HEK293 (cell line): ENCODE results near the gene NAALADL2.

ENCODE experiments used
- ATF2 ChIP-seq: fragments of 450-650 bp; formaldehyde crosslinking; IDR thresholded peaks from 2 replicates; pipeline ENCODE4 v1.5.1; 2016; ENCODE audit warnings: missing biosample characterization, missing genetic modification characterization, low read depth
- TRIM28 ChIP-seq: IDR thresholded peaks from 2 replicates; pipeline ENCODE4 v1.6.1; 2011; ENCODE audit warnings: low read length, control low read depth, borderline replicate concordance
- ZBTB26 ChIP-seq: fragments of 450-650 bp; formaldehyde crosslinking; optimal IDR thresholded peaks from 2 replicates; pipeline ENCODE3; 2016; ENCODE audit warnings: missing biosample characterization, mild to moderate bottlenecking, missing genetic modification characterization
- ZNF16 ChIP-seq: fragments of 450-650 bp; formaldehyde crosslinking; IDR thresholded peaks from 2 replicates; pipeline ENCODE4 v1.5.1; 2016; ENCODE audit warnings: low read depth, missing biosample characterization, missing genetic modification characterization
- ZNF26 ChIP-seq: fragments of 450-650 bp; formaldehyde crosslinking; IDR thresholded peaks from 2 replicates; pipeline ENCODE4 v1.5.1; 2016; ENCODE audit warnings: missing biosample characterization, missing genetic modification characterization
- ZNF266 ChIP-seq: fragments of 450-650 bp; formaldehyde crosslinking; IDR thresholded peaks from 2 replicates; pipeline ENCODE4 v1.5.1; 2016; ENCODE audit warnings: missing biosample characterization, missing genetic modification characterization, low read depth
- ZNF292 ChIP-seq: fragments of 450-650 bp; formaldehyde crosslinking; IDR thresholded peaks from 2 replicates; pipeline ENCODE4 v1.5.1; 2016; ENCODE audit warnings: low read depth, missing biosample characterization, missing genetic modification characterization, borderline replicate concordance
- ZNF548 ChIP-seq: fragments of 450-650 bp; formaldehyde crosslinking; IDR thresholded peaks from 2 replicates; pipeline ENCODE4 v1.5.1; 2016; ENCODE audit warnings: missing biosample characterization, missing genetic modification characterization
- ZNF76 ChIP-seq: fragments of 450-650 bp; formaldehyde crosslinking; IDR thresholded peaks from 2 replicates; pipeline ENCODE4; 2016; ENCODE audit warnings: low read depth, missing biosample characterization, missing genetic modification characterization, borderline replicate concordance
- TF ChIP-seq, protein P1 (sequence below): fragments of 450-650 bp; formaldehyde crosslinking; IDR thresholded peaks from 2 replicates; pipeline ENCODE4 v1.5.1; 2016; ENCODE audit warnings: missing biosample characterization, missing genetic modification characterization

DNA sequence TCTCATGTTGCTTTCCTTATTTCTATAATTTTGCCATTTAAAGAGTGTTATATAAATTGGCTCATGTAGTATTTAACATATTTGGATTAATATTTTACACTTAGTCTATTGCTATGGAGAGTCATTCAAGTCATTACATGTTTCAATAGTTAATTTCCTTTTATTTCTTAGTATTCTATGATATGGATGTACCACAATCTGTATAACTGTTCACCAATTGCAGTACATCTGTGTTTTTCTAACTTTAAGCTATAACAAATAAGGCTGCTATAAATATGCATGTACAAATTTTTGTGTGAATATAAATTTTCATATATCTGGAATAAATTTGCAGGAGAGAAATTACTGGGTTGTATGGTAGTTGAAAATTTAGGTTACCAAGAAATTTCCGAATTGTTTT, 993.4 kb downstream of the NAALADL2 start:
- no peak for TF ChIP-seq TRIM28
- TF ChIP-seq, protein P1, sequence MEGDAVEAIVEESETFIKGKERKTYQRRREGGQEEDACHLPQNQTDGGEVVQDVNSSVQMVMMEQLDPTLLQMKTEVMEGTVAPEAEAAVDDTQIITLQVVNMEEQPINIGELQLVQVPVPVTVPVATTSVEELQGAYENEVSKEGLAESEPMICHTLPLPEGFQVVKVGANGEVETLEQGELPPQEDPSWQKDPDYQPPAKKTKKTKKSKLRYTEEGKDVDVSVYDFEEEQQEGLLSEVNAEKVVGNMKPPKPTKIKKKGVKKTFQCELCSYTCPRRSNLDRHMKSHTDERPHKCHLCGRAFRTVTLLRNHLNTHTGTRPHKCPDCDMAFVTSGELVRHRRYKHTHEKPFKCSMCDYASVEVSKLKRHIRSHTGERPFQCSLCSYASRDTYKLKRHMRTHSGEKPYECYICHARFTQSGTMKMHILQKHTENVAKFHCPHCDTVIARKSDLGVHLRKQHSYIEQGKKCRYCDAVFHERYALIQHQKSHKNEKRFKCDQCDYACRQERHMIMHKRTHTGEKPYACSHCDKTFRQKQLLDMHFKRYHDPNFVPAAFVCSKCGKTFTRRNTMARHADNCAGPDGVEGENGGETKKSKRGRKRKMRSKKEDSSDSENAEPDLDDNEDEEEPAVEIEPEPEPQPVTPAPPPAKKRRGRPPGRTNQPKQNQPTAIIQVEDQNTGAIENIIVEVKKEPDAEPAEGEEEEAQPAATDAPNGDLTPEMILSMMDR (tag by site-specific recombination): no peak
- TF ChIP-seq ZNF266 (tag by site-specific recombination): no peak
- TF ChIP-seq ATF2: no peak
- no peak for TF ChIP-seq ZNF292
- no peak for TF ChIP-seq ZNF16 (tag by site-specific recombination)
- no peak for TF ChIP-seq ZNF26 (tag by site-specific recombination)
- no peak for TF ChIP-seq ZNF76 (tag by site-specific recombination)
- no peak for TF ChIP-seq ZNF548 (tag by site-specific recombination)
- no peak for TF ChIP-seq ZBTB26
